ENCODE results near the gene KRTAP3-1.

KRTAP3-1 gene

GRCh38 chr17:40984226-40984625 is 24.7 kb downstream of the KRTAP3-1 start, which contains the start of gene KRT40:
Gene KRT40, minus strand, starts transcription at chr17:40984326. Its CDS starts 53 bp downstream, at chr17:40984273.
- Histone ChIP-seq H3K36me3 (ENCODE audit: control insufficient read depth in 5 of 5, insufficient read depth in 5 of 5, low read length in 5 of 5) (no peaks in the 10 kb centered on the region), H3K4me3 (ENCODE audit: low read depth in 1 of 5, low read length in 5 of 5) (no peak within 1 kb of the TSS), H3K27ac (ENCODE audit: low read depth, low read length) (no peak within 1 kb of the TSS), H3K27me3 (ENCODE audit: control insufficient read depth in 5 of 5, insufficient read depth in 4 of 5, low read length in 5 of 5) (peaks cover 0 to 12% (median 3%) of the 10 kb centered on the region in 5 donors), H3K9ac (ENCODE audit: low read length in 5 of 5) (no peak within 1 kb of the TSS), H3K4me1 (ENCODE audit: control insufficient read depth in 5 of 5, insufficient read depth in 5 of 5, low read length in 5 of 5) (peaks cover 0 to 5% (median 4%) of the 10 kb centered on the region in 5 donors), H3K9me3 (ENCODE audit: control insufficient read depth in 5 of 5, low read length in 5 of 5) (no peaks in the 10 kb centered on the region)

- Histone ChIP-seq H3K36me3 (ENCODE audit: control insufficient read depth in 5 of 5, insufficient read depth in 5 of 5, low read length in 5 of 5) (no peaks in the 10 kb centered on the region), H3K27me3 (ENCODE audit: control insufficient read depth in 5 of 5, insufficient read depth in 4 of 5, low read length in 5 of 5) (peaks cover 0 to 12% (median 6%) of the 10 kb centered on the region in 5 donors), H3K4me1 (ENCODE audit: control insufficient read depth in 5 of 5, insufficient read depth in 5 of 5, low read length in 5 of 5) (peaks cover 0 to 5% (median 4%) of the 10 kb centered on the region in 5 donors), H3K27ac (ENCODE audit: low read depth, low read length) (no peak overlapping the region), H3K9ac (ENCODE audit: low read length in 5 of 5) (no peak overlapping the region), H3K9me3 (ENCODE audit: control insufficient read depth in 5 of 5, low read length in 5 of 5) (no peaks in the 10 kb centered on the region), H3K4me3 (ENCODE audit: low read depth in 1 of 5, low read length in 5 of 5) (no peak overlapping the region)
Measured at GRCh38 chr17:40981115-40981514, 27.8 kb downstream of the KRTAP3-1 start.

- no peak overlapping the region for H3K9ac ChIP-seq (ENCODE audit: low read length in 5 of 5)
- no peak overlapping the region for H3K4me3 ChIP-seq (ENCODE audit: low read depth in 1 of 5, low read length in 5 of 5)
- no peak overlapping the region for H3K27ac ChIP-seq (ENCODE audit: low read depth, low read length)
- H3K27me3 ChIP-seq (ENCODE audit: control insufficient read depth in 5 of 5, insufficient read depth in 4 of 5, low read length in 5 of 5), result peaks cover 0 to 12% (median 8%) of the 10 kb centered on the region in 5 donors
- H3K9me3 ChIP-seq (ENCODE audit: control insufficient read depth in 5 of 5, low read length in 5 of 5), result no peaks in the 10 kb centered on the region
- H3K36me3 ChIP-seq (ENCODE audit: control insufficient read depth in 5 of 5, insufficient read depth in 5 of 5, low read length in 5 of 5), result no peaks in the 10 kb centered on the region
- H3K4me1 ChIP-seq (ENCODE audit: control insufficient read depth in 5 of 5, insufficient read depth in 5 of 5, low read length in 5 of 5), result peaks cover 0 to 5% (median 4%) of the 10 kb centered on the region in 5 donors
Measured at GRCh38 chr17:40980596-40980995, 28.3 kb downstream of the KRTAP3-1 start.

- H3K4me1 ChIP-seq (ENCODE audit: control insufficient read depth in 5 of 5, insufficient read depth in 5 of 5, low read length in 5 of 5), result peaks cover 0 to 5% (median 4%) of the 10 kb centered on the region in 5 donors
- peaks cover 0 to 12% (median 8%) of the 10 kb centered on the region in 5 donors for H3K27me3 ChIP-seq (ENCODE audit: control insufficient read depth in 5 of 5, insufficient read depth in 4 of 5, low read length in 5 of 5)
Measured at GRCh38 chr17:40980117-40980516, 28.8 kb downstream of the KRTAP3-1 start.

GRCh38 chr17:40978575-40979151 is 30.3 kb downstream of the KRTAP3-1 start:
- Histone ChIP-seq H3K27ac (ENCODE audit: low read depth, low read length) (no peak overlapping the region), H3K4me1 (ENCODE audit: control insufficient read depth in 5 of 5, insufficient read depth in 5 of 5, low read length in 5 of 5) (peaks cover 0 to 5% (median 4%) of the 10 kb centered on the region in 5 donors)

More at GRCh38 chr17:40980117-40980516, 28.8 kb downstream of the KRTAP3-1 start:
- no peaks in the 10 kb centered on the region for H3K36me3 ChIP-seq (ENCODE audit: control insufficient read depth in 5 of 5, insufficient read depth in 5 of 5, low read length in 5 of 5)
- H3K9me3 ChIP-seq (ENCODE audit: control insufficient read depth in 5 of 5, low read length in 5 of 5), result no peaks in the 10 kb centered on the region
- no peak overlapping the region for H3K9ac ChIP-seq (ENCODE audit: low read length in 5 of 5)
- no peak overlapping the region for H3K27ac ChIP-seq (ENCODE audit: low read depth, low read length)
- H3K4me3 ChIP-seq (ENCODE audit: low read depth in 1 of 5, low read length in 5 of 5), result no peak overlapping the region

GRCh38 chr17:40975516-40975915 is 33.4 kb downstream of the KRTAP3-1 start:
- peaks cover 0 to 6% (median 0%) of the 10 kb centered on the region in 5 donors for H3K9me3 ChIP-seq (ENCODE audit: control insufficient read depth in 5 of 5, low read length in 5 of 5)
- H3K27me3 ChIP-seq (ENCODE audit: control insufficient read depth in 5 of 5, insufficient read depth in 4 of 5, low read length in 5 of 5), result peaks cover 0 to 8% (median 6%) of the 10 kb centered on the region in 5 donors
- H3K4me3 ChIP-seq (ENCODE audit: low read depth in 1 of 5, low read length in 5 of 5), result no peak overlapping the region
- H3K4me1 ChIP-seq (ENCODE audit: control insufficient read depth in 5 of 5, insufficient read depth in 5 of 5, low read length in 5 of 5), result peaks cover 0 to 4% (median 2%) of the 10 kb centered on the region in 5 donors
- H3K36me3 ChIP-seq (ENCODE audit: control insufficient read depth in 5 of 5, insufficient read depth in 5 of 5, low read length in 5 of 5), result no peaks in the 10 kb centered on the region
- no peak overlapping the region for H3K9ac ChIP-seq (ENCODE audit: low read length in 5 of 5)
- H3K27ac ChIP-seq (ENCODE audit: low read depth, low read length), result no peak overlapping the region

More at GRCh38 chr17:40978575-40979151, 30.3 kb downstream of the KRTAP3-1 start:
- Histone ChIP-seq H3K36me3 (ENCODE audit: control insufficient read depth in 5 of 5, insufficient read depth in 5 of 5, low read length in 5 of 5) (no peaks in the 10 kb centered on the region), H3K9ac (ENCODE audit: low read length in 5 of 5) (no peak overlapping the region), H3K27me3 (ENCODE audit: control insufficient read depth in 5 of 5, insufficient read depth in 4 of 5, low read length in 5 of 5) (peaks cover 0 to 9% (median 7%) of the 10 kb centered on the region in 5 donors), H3K4me3 (ENCODE audit: low read depth in 1 of 5, low read length in 5 of 5) (no peak overlapping the region), H3K9me3 (ENCODE audit: control insufficient read depth in 5 of 5, low read length in 5 of 5) (no peaks in the 10 kb centered on the region)

- Histone ChIP-seq H3K36me3 (ENCODE audit: control insufficient read depth in 5 of 5, insufficient read depth in 5 of 5, low read length in 5 of 5) (no peaks in the 10 kb centered on the region), H3K4me3 (ENCODE audit: low read depth in 1 of 5, low read length in 5 of 5) (no peak overlapping the region), H3K9ac (ENCODE audit: low read length in 5 of 5) (no peak overlapping the region), H3K27me3 (ENCODE audit: control insufficient read depth in 5 of 5, insufficient read depth in 4 of 5, low read length in 5 of 5) (peaks cover 0 to 8% (median 4%) of the 10 kb centered on the region in 5 donors), H3K4me1 (ENCODE audit: control insufficient read depth in 5 of 5, insufficient read depth in 5 of 5, low read length in 5 of 5) (no peaks in the 10 kb centered on the region), H3K9me3 (ENCODE audit: control insufficient read depth in 5 of 5, low read length in 5 of 5) (peaks cover 0 to 8% (median 0%) of the 10 kb centered on the region in 5 donors), H3K27ac (ENCODE audit: low read depth, low read length) (no peak overlapping the region)
Measured at GRCh38 chr17:40974366-40974765, 34.6 kb downstream of the KRTAP3-1 start.

- Histone ChIP-seq H3K27ac (ENCODE audit: low read depth, low read length) (no peak overlapping the region), H3K27me3 (ENCODE audit: control insufficient read depth in 5 of 5, insufficient read depth in 4 of 5, low read length in 5 of 5) (peaks cover 0 to 5% (median 2%) of the 10 kb centered on the region in 5 donors), H3K9me3 (ENCODE audit: control insufficient read depth in 5 of 5, low read length in 5 of 5) (peaks cover 0 to 8% (median 0%) of the 10 kb centered on the region in 5 donors), H3K4me1 (ENCODE audit: control insufficient read depth in 5 of 5, insufficient read depth in 5 of 5, low read length in 5 of 5) (no peaks in the 10 kb centered on the region), H3K36me3 (ENCODE audit: control insufficient read depth in 5 of 5, insufficient read depth in 5 of 5, low read length in 5 of 5) (no peaks in the 10 kb centered on the region), H3K9ac (ENCODE audit: low read length in 5 of 5) (no peak overlapping the region), H3K4me3 (ENCODE audit: low read depth in 1 of 5, low read length in 5 of 5) (no peak overlapping the region)
Measured at GRCh38 chr17:40967582-40967981, 41.3 kb downstream of the KRTAP3-1 start.

- H3K36me3 ChIP-seq (ENCODE audit: control insufficient read depth in 5 of 5, insufficient read depth in 5 of 5, low read length in 5 of 5), result no peaks in the 10 kb centered on the region
- no peak within 1 kb of the TSS for H3K4me3 ChIP-seq (ENCODE audit: low read depth in 1 of 5, low read length in 5 of 5)
- no peak within 1 kb of the TSS for H3K27ac ChIP-seq (ENCODE audit: low read depth, low read length)
- H3K4me1 ChIP-seq (ENCODE audit: control insufficient read depth in 5 of 5, insufficient read depth in 5 of 5, low read length in 5 of 5), result no peaks in the 10 kb centered on the region
- H3K27me3 ChIP-seq (ENCODE audit: control insufficient read depth in 5 of 5, insufficient read depth in 4 of 5, low read length in 5 of 5), result peaks cover 0 to 5% (median 2%) of the 10 kb centered on the region in 5 donors
- peaks cover 0 to 8% (median 0%) of the 10 kb centered on the region in 5 donors for H3K9me3 ChIP-seq (ENCODE audit: control insufficient read depth in 5 of 5, low read length in 5 of 5)
- no peak within 1 kb of the TSS for H3K9ac ChIP-seq (ENCODE audit: low read length in 5 of 5)
Measured at GRCh38 chr17:40966848-40967247, 42.1 kb downstream of the KRTAP3-1 start, which contains the start of gene KRT39. Gene KRT39, minus strand, starts transcription at chr17:40966948. Its CDS starts 92 bp downstream, at chr17:40966856.

- peaks cover 0 to 5% (median 2%) of the 10 kb centered on the region in 5 donors for H3K27me3 ChIP-seq (ENCODE audit: control insufficient read depth in 5 of 5, insufficient read depth in 4 of 5, low read length in 5 of 5)
- no peaks in the 10 kb centered on the region for H3K4me1 ChIP-seq (ENCODE audit: control insufficient read depth in 5 of 5, insufficient read depth in 5 of 5, low read length in 5 of 5)
- no peak overlapping the region for H3K9ac ChIP-seq (ENCODE audit: low read length in 5 of 5)
- no peak overlapping the region for H3K4me3 ChIP-seq (ENCODE audit: low read depth in 1 of 5, low read length in 5 of 5)
- peaks cover 0 to 2% (median 0%) of the 10 kb centered on the region in 5 donors for H3K9me3 ChIP-seq (ENCODE audit: control insufficient read depth in 5 of 5, low read length in 5 of 5)
- no peak overlapping the region for H3K27ac ChIP-seq (ENCODE audit: low read depth, low read length)
- H3K36me3 ChIP-seq (ENCODE audit: control insufficient read depth in 5 of 5, insufficient read depth in 5 of 5, low read length in 5 of 5), result no peaks in the 10 kb centered on the region
Measured at GRCh38 chr17:40963838-40964237, 45.1 kb downstream of the KRTAP3-1 start.

Measured in subcutaneous abdominal adipose tissue (tissue), 5 donors.